HCT116 (cell line): ENCODE measurements around the gene ALKBH6. TPM values are rescaled to one million over a fixed set of nuclear protein-coding genes. Genes with fewer than 3 reads are reported as not detected.

ENCODE experiments used
- ATAC-seq: fragments of 200-7000 bp; cut with Tn5 transposase; 2 replicates; pipeline ENCODE4 v1.9.1; 2020; ENCODE audit warnings: mild to moderate bottlenecking, moderate library complexity
- BruUV-seq: library from RNA; stranded (reverse); fragments of 400-500 nt; replicated peaks from 2 replicates; lab custom pipeline; 2021; lab: Mats Ljungman, UMichigan
- CTCF ChIA-PET: fragments of 300-600 bp; sonication (Branson Sonifier 250); formaldehyde crosslinking; loops from one replicate; lab custom pipeline; 2021; ENCODE audit warnings: antibody characterized with exemption; lab: Charles Lee
- POLR2A ChIA-PET: fragments of 300-600, 350-600 bp; sonication (Branson Sonifier 250); formaldehyde crosslinking; loops from one replicate; lab custom pipeline; 2021; ENCODE audit warnings: antibody characterized with exemption; lab: Charles Lee
- RAD21 ChIA-PET, 2 experiments: fragments of 300-600 bp; sonication (Branson Sonifier 250); formaldehyde crosslinking; loops; one replicate each; lab custom pipeline; 2023; ENCODE audit warnings: low total read pairs in 2 of 2; ENCODE audit not compliant: uncharacterized antibody in 2 of 2, unreplicated experiment in 2 of 2, low non-redundant PET in 1 of 2; lab: Charles Lee
- DNase-seq: peaks from one replicate; pipeline ENCODE4 v3.0.0-alpha.2; 2010; ENCODE audit warnings: low read depth, low spot score
- H2AFZ ChIP-seq: fragments of 200-600 bp; shearing (Covaris generic), sonication (generic); 2 replicates; pipeline ENCODE4 v1.6.1; 2017; ENCODE audit warnings: low read depth, mixed run types, mixed read lengths, antibody characterized with exemption, low read length; ENCODE audit not compliant: poor library complexity, severe bottlenecking
- H3K27ac ChIP-seq: 2 replicates; pipeline ENCODE4 v1.5.1; 2012; ENCODE audit warnings: low read depth, low read length
- H3K27me3 ChIP-seq: fragments of 200-600 bp; sonication (generic); 2 replicates; pipeline ENCODE4 v1.6.1; 2016; ENCODE audit warnings: mixed run types, low read length, mixed read lengths; ENCODE audit not compliant: insufficient read depth
- H3K36me3 ChIP-seq, 2 experiments: fragments of 200-500 bp in 1 of 2; fragments of 200-600 bp in 1 of 2; sonication (Bioruptor generic) in 1 of 2; sonication (generic) in 1 of 2; 2 replicates each; pipeline versions ENCODE4 v1.5.1 to v1.6.1; 2014 to 2016; ENCODE audit warnings: low read length in 2 of 2, inconsistent platforms in 1 of 2, mixed read lengths in 1 of 2, mixed run types in 1 of 2; ENCODE audit not compliant: insufficient read depth in 2 of 2, control insufficient read depth in 1 of 2
- H3K4me1 ChIP-seq, 2 experiments: fragments of 200-600 bp in 1 of 2; sonication (generic) in 1 of 2; 2 replicates each; pipeline versions ENCODE4 v1.5.1 to v1.6.1; 2012 to 2017; ENCODE audit warnings: low read length in 2 of 2, inconsistent platforms in 1 of 2, mild to moderate bottlenecking in 1 of 2, mixed read lengths in 1 of 2, mixed run types in 1 of 2, moderate library complexity in 1 of 2; ENCODE audit not compliant: insufficient read depth in 2 of 2, control insufficient read depth in 1 of 2
- H3K4me2 ChIP-seq: fragments of 200-600 bp; sonication (generic); 2 replicates; pipeline ENCODE4 v1.6.1; 2017; ENCODE audit warnings: mixed run types, low read length, mixed read lengths
- H3K4me3 ChIP-seq, 2 experiments: fragments of 200-600 bp in 1 of 2; sonication (generic) in 1 of 2; replicated peaks in 1 of 2; 2 replicates each; pipeline ENCODE4 v1.5.1; 2011 to 2016; ENCODE audit warnings: low read length in 2 of 2, control low read depth in 1 of 2, low read depth in 1 of 2, mild to moderate bottlenecking in 1 of 2, mixed read lengths in 1 of 2, mixed run types in 1 of 2
- H3K79me2 ChIP-seq: fragments of 200-600 bp; sonication (generic); 2 replicates; pipeline ENCODE4 v1.6.1; 2017; ENCODE audit warnings: mild to moderate bottlenecking, mixed run types, low read length, moderate library complexity, mixed read lengths; ENCODE audit not compliant: insufficient read depth
- H3K9ac ChIP-seq: fragments of 200-600 bp; sonication (generic); 2 replicates; pipeline ENCODE4 v1.6.1; 2016; ENCODE audit warnings: low read length, mixed read lengths
- H3K9me2 ChIP-seq: fragments of 200-600 bp; sonication (generic), shearing (Covaris generic); 2 replicates; pipeline ENCODE4 v1.6.1; 2017; ENCODE audit warnings: mixed run types, mild to moderate bottlenecking, moderate library complexity; ENCODE audit not compliant: insufficient read depth
- H3K9me3 ChIP-seq, 2 experiments: fragments of 200-500 bp in 1 of 2; fragments of 200-600 bp in 1 of 2; sonication (Bioruptor generic) in 1 of 2; sonication (generic) in 1 of 2; 2 replicates each; pipeline ENCODE4 v1.6.1; 2014 to 2017; ENCODE audit warnings: low read length in 2 of 2, mixed read lengths in 2 of 2, inconsistent platforms in 1 of 2, low read depth in 1 of 2, mild to moderate bottlenecking in 1 of 2, mixed run types in 1 of 2, moderate library complexity in 1 of 2; ENCODE audit not compliant: control insufficient read depth in 1 of 2, insufficient read depth in 1 of 2
- H4K20me1 ChIP-seq: fragments of 200-600 bp; sonication (generic), shearing (Covaris generic); 2 replicates; pipeline ENCODE4 v1.6.1; 2017; ENCODE audit warnings: mixed run types, mild to moderate bottlenecking, moderate library complexity; ENCODE audit not compliant: insufficient read depth
- CEBPB ChIP-seq: IDR thresholded peaks from 2 replicates; pipeline ENCODE4 v1.6.1; 2012; ENCODE audit warnings: low read depth
- EGR1 ChIP-seq: IDR thresholded peaks from 2 replicates; pipeline ENCODE4 v1.6.1; 2012; ENCODE audit warnings: low read depth
- ELF1 ChIP-seq: IDR thresholded peaks from 2 replicates; pipeline ENCODE4 v1.6.1; 2012; ENCODE audit warnings: low read depth, borderline replicate concordance
- JUND ChIP-seq: IDR thresholded peaks from 2 replicates; pipeline ENCODE4 v1.6.1; 2012
- POLR2A ChIP-seq: IDR thresholded peaks from 2 replicates; pipeline ENCODE4 v1.7.0; 2011; ENCODE audit warnings: borderline replicate concordance; ENCODE audit not compliant: insufficient read depth, insufficient read length; ENCODE audit errors: extremely low read depth
- POLR2AphosphoS5 ChIP-seq: IDR thresholded peaks from 2 replicates; pipeline ENCODE4 v1.6.1; 2011; ENCODE audit warnings: mild to moderate bottlenecking, low read depth, low read length, moderate library complexity
- SRF ChIP-seq: IDR thresholded peaks from 2 replicates; pipeline ENCODE4 v1.6.1; 2012; ENCODE audit warnings: low read depth
- TCF7L2 ChIP-seq: IDR thresholded peaks from 2 replicates; pipeline ENCODE4 v1.7.0; 2011; ENCODE audit warnings: borderline replicate concordance, inconsistent platforms; ENCODE audit not compliant: insufficient read depth, insufficient read length; ENCODE audit errors: extremely low read depth
- ZBTB33 ChIP-seq: IDR thresholded peaks from 2 replicates; pipeline ENCODE4 v1.6.1; 2011; ENCODE audit warnings: mild to moderate bottlenecking, low read length, moderate library complexity; ENCODE audit not compliant: insufficient replicate concordance; ENCODE audit errors: extremely low read depth
- ZFX ChIP-seq: fragments of 450-650 bp; IDR thresholded peaks from 2 replicates; pipeline ENCODE4 v1.6.1; 2017
- intact Hi-C: fragments of 100-400 bp; cut with micrococcal nuclease; formaldehyde crosslinking; loops from 2 replicates; pipeline ENCODE4 v1.10.0; 2022
- total RNA-seq: library from RNA; stranded (reverse); gene quantifications from one replicate; pipeline ENCODE4 v1.2.1, GENCODE V29; 2021; ENCODE audit not compliant: unreplicated experiment
- TF ChIP-seq, protein P1 (sequence below): IDR thresholded peaks from 2 replicates; pipeline ENCODE4 v1.6.1; 2012; ENCODE audit warnings: low read depth
- TF ChIP-seq, protein P2 (sequence below): IDR thresholded peaks from 2 replicates; pipeline ENCODE4 v1.6.1; 2012

The ALKBH6 gene
- total RNA-seq, 1 experiment from 2014 or later: 28.6 TPM

- Histone ChIP-seq H3K27ac (no peak overlapping the region), H3K4me2 (no peak overlapping the region), H3K36me3 (no peaks in the 10 kb centered on the region), H3K4me3 (no peak overlapping the region), H3K27me3 (no peaks in the 10 kb centered on the region), H2AFZ (no peak overlapping the region), H3K4me1 (peaks cover 9 to 19% of the 10 kb centered on the region in 2 experiments; a peak in 3 of 4 replicates), H3K9ac (no peak overlapping the region), H4K20me1 (no peaks in the 10 kb centered on the region), H3K79me2 (no peaks in the 10 kb centered on the region), H3K9me3 (no peaks in the 10 kb centered on the region), H3K9me2 (no peaks in the 10 kb centered on the region)
- ChIA-PET RAD21 (no interaction called here), CTCF (no interaction called here), POLR2A (no interaction called here)
- no peak for ATAC-seq
- intact Hi-C loops: no loop called here
- no TSS peak for BruUV-seq
- TF ChIP-seq ZBTB33 (no peak), JUND (no peak)
- no peak for DNase-seq
These were observed 25.2 kb downstream of the ALKBH6 start for GRCh38 chr19:35988824-35989223.

DNA sequence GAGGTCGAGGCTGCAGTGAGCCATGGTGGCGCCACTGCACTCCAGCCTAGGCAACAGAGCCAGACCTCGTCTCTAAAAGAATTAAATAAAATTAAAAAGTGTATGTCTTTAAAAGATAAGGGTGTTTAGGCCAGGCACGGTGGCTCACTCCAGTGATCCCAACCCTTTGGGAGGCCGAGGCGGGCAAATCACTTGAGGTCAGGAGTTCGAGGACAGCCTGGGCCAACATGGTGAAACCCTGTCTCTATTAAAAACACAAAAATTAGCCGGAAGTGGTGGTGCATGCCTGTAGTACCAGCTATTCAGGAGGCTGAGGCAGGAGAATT is 26.5 kb downstream of the ALKBH6 start:
- Histone ChIP-seq H4K20me1 (no peaks in the 10 kb centered on the region), H3K27ac (0 out of 2 replicates have a peak overlapping the region, but pooled peaks have one; percentile 22), H3K4me3 (peak overlapping the region; percentile 40 to 56), H3K79me2 (no peaks in the 10 kb centered on the region), H3K36me3 (no peaks in the 10 kb centered on the region), H3K27me3 (0 out of 2 replicates have a peak, but pooled peaks cover 3% of the 10 kb centered on the region), H3K9me3 (no peaks in the 10 kb centered on the region), H3K4me2 (peak overlapping the region; percentile 72), H3K9me2 (no peaks in the 10 kb centered on the region), H2AFZ (peak overlapping the region; percentile 61), H3K4me1 (peaks cover 9 to 19% of the 10 kb centered on the region in 2 experiments; a peak in 3 of 4 replicates), H3K9ac (peak overlapping the region; percentile 41; the same call in 1 of the 2 replicates)
- DNase-seq (no peak), ATAC-seq (peak; percentile 40)
- RAD21 ChIA-PET: interaction anchor here in 1 of 2 experiments (0.9 kb wide), 1 partner anchor 167 kb away, joined by 10 read pairs; no protein-coding TSS in a partner anchor
- CTCF ChIA-PET: interaction anchor here (0.7 kb wide), 1 partner anchor 9 kb away, joined by 3 read pairs; no protein-coding TSS in a partner anchor
- POLR2A ChIA-PET: interaction anchor here (1.3 kb wide), 1 partner anchor 239 kb away, joined by 3 read pairs; the partner anchor contains the start of gene LIN37
- intact Hi-C loops: no loop called here
- no TSS peak for BruUV-seq
- TF ChIP-seq POLR2A: no peak
- no peak for TF ChIP-seq JUND
- TF ChIP-seq ELF1: no peak
- no peak for TF ChIP-seq ZFX
- no peak for TF ChIP-seq POLR2AphosphoS5
- TF ChIP-seq ZBTB33: no peak
- TF ChIP-seq, protein P1, sequence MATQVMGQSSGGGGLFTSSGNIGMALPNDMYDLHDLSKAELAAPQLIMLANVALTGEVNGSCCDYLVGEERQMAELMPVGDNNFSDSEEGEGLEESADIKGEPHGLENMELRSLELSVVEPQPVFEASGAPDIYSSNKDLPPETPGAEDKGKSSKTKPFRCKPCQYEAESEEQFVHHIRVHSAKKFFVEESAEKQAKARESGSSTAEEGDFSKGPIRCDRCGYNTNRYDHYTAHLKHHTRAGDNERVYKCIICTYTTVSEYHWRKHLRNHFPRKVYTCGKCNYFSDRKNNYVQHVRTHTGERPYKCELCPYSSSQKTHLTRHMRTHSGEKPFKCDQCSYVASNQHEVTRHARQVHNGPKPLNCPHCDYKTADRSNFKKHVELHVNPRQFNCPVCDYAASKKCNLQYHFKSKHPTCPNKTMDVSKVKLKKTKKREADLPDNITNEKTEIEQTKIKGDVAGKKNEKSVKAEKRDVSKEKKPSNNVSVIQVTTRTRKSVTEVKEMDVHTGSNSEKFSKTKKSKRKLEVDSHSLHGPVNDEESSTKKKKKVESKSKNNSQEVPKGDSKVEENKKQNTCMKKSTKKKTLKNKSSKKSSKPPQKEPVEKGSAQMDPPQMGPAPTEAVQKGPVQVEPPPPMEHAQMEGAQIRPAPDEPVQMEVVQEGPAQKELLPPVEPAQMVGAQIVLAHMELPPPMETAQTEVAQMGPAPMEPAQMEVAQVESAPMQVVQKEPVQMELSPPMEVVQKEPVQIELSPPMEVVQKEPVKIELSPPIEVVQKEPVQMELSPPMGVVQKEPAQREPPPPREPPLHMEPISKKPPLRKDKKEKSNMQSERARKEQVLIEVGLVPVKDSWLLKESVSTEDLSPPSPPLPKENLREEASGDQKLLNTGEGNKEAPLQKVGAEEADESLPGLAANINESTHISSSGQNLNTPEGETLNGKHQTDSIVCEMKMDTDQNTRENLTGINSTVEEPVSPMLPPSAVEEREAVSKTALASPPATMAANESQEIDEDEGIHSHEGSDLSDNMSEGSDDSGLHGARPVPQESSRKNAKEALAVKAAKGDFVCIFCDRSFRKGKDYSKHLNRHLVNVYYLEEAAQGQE: no peak
- no peak for TF ChIP-seq CEBPB
- no peak for TF ChIP-seq TCF7L2
- no peak for TF ChIP-seq SRF
- TF ChIP-seq, protein P2, sequence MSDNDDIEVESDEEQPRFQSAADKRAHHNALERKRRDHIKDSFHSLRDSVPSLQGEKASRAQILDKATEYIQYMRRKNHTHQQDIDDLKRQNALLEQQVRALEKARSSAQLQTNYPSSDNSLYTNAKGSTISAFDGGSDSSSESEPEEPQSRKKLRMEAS: no peak; the same call in 1 of the 2 replicates
- TF ChIP-seq EGR1: no peak
